ENCODE data around the gene EEPD1.

The EEPD1 gene

DNA sequence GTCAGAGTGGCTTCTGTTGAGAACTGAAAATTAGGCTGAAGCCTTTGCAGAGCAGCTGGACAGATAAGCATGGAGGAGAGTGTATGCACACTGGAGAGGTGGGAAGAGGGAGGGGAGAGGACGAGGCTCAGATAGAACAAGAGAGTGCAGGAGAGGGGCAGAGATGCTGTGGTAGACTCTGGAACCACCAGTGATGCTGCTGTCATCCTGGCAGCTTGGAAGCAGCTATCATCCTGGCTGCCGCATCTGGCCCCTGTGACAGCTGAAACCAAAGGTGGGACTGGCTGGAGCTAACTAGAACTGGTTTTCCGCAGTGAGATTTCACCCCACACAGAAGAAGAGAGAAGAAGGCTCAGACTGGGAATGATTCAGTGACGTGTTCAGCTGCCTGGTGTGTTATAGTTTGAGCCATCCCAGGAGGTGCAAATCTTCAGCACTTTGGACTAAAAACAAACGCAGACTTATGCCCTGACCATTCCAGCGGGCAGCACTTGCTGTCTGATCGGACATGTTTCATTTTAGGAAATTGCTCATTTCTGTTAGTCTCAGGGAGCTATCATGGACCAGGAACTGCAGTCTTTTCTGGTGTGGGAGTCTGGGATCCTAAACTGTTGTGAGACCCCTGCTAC lies 38.4 kb downstream of the EEPD1 start:
- DNase-seq (ENCODE audit: low read depth) = no peak

DNA sequence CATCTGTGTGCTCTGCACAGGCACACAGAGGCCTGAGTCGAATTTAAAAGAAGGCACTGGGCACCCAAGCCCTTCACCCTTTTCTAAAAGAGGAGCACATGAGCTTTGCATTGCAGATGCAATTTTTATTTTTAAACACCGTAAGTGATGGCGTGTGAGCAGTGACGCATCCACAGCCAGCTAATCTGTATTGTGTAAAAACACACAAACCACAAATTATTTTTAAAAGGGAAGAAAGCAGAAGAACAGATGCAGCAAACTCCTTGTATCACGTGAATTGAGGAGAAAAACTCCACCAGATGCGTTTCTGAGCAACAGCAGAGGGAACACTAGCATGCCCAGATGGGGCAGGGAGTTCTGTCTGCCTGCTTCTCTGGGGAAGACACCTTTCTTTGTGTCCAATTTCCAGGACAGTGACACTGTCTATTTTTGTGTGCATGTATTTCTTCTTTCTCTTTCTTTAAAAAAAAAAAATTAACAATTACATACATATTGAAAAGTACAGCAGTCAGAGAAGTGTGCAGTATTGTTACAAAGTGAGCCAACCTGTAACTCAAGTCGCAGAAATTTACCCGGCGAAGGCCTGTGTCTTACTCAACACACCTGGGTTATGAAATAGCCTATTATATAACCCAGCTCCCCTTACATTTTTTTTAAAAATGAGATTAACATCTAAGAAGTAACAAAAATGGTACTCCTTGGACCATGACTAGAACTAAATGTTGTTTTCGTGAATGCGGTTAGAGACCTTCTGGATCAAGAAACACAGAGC lies 39.2 kb downstream of the EEPD1 start:
- peak; percentile 44 for DNase-seq (ENCODE audit: low read depth)

DNA sequence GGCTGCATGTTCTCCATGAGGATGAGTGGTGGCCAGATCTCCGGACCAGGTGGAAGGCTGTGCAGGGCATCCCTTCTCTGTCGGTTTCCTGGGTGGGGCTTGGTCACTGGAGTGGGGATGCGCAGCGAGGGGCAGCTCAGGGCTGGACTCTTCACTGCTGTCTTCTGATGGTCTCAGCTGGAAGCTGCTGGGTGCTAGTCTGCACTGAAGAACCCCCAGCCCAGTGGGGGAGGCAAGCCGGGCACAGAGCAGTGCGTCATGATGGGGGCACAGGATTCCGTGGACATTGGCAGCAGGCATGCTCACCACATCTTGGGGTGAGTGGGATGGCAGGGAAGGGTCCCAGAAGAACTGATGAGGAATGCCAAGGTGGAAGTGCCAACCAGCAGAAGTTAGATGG lies 39.8 kb downstream of the EEPD1 start:
- DNase-seq (ENCODE audit: low read depth) = no peak

DNA sequence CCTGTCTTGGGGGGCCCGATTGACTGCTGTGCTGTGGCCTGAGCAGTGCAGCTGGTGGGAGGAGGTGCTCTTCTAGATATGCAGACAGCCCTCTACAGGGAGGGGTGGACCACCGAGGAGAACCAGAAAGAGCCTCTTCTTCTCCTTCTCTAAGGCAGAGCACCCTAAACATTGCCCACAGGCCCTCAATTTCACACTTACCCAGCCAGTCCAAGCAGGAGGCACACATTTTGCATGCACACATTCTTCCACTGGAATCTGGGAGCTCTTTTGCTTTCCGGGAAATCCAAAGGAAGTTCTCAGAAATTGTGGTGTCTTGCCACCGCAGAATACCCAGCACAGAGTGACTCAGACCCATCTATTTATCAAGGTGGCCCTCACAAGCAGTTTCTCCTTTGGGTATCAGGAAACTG lies 45.8 kb downstream of the EEPD1 start:
- no peak for DNase-seq (ENCODE audit: low read depth)

DNA sequence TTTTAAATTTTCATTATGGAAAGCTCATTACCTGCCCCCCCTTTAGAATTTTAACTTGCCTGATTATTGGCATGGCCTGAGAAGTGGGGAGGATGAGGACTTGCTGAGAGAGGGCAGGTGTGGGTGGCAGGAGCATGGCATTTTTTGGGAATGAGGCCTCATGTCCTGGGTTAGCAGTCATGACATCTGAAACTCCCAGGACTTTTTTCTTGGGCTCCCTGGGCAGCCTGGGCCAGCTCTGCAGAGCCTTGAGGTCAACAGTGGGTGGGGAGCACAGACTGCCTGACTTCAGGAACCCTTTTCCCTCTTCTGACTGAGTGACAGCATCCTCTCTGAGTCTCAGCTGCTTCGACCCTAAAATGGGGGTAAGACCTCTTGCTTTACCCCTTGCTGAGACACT lies 46.3 kb downstream of the EEPD1 start:
- DNase-seq (ENCODE audit: low read depth) = no peak

DNA sequence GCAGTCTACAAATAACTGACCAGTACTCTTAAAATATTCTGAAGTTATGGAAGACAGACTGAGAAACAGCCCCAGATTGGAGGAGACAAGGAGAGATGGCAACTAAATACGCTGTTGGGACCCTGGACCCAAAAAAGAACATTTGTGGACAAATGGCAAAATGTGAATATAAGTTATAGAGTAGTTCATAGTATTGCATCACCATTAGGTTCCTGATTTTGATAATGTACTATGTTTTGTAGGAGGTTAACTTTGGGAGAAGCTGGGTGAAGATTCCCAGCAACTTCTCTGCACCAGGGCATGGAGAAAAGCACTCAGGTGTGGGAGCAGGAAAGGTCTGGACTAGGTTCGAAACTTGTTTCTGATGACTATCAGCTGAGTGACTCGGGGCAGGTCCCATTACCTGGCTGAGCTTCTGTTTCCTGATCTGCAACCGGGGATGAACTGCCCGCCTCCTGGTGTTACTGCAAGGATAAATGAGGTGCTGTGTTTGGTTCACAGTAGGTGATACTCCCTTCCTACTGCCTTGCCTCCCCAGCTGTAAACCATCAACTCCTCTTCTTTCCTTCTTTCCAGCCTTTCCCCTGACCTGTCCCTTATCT lies 48.2 kb downstream of the EEPD1 start:
- no peak for DNase-seq (ENCODE audit: low read depth)

DNA sequence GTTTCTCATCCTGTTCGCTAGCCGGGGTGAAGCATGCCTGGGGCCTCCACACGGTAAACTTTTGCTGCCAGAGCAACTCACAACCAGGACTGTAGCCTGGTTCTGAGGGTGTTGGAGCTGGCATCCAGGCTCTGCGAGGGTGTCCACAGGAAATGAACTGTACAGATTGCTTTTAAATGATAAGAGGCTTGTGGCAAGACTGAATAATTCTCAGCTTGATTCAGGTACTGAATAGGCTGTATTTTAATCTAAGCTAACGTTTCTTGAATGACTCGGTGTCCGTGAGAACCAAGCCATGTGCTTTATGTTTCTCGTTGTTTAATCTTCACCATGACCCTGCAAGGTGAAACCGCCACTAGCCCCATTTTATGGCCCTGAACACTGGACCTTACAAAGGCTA lies 49.3 kb downstream of the EEPD1 start:
- no peak for DNase-seq (ENCODE audit: low read depth)

DNA sequence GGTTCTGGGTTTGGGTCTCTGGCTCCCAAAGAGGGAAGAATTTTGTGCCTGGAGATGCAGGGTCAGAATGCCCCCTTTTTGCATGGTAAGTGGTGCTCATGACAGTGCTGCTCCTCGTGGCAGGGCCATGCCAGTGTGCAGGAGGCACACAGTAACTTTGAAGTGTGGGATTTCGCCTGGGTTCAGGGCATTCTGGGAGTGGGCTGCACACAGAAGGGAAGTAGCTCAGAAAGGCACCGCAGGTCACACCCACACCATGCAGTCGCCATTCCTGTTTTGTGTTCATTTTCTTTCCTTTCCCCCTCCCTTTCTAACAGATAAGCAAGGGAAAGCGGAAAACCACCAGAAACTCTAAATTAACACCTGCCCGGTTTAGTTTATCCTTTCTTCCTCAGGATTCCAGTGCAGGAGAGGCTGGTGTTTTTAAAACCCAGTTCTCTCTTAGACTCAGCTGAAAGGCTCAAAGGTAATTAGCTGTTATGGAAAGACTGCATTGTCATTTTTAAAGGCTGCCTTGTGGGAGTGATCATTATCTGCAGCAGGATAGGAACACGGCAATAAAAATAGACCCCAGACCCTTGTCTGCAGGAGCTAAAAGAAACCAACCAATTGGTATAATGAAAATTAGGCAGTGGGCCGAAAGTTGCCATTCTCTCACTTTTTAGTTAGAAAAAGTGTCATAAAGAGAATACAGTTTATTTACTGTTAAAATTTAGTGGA lies 50.2 kb downstream of the EEPD1 start:
- no peak for DNase-seq (ENCODE audit: low read depth)

DNA sequence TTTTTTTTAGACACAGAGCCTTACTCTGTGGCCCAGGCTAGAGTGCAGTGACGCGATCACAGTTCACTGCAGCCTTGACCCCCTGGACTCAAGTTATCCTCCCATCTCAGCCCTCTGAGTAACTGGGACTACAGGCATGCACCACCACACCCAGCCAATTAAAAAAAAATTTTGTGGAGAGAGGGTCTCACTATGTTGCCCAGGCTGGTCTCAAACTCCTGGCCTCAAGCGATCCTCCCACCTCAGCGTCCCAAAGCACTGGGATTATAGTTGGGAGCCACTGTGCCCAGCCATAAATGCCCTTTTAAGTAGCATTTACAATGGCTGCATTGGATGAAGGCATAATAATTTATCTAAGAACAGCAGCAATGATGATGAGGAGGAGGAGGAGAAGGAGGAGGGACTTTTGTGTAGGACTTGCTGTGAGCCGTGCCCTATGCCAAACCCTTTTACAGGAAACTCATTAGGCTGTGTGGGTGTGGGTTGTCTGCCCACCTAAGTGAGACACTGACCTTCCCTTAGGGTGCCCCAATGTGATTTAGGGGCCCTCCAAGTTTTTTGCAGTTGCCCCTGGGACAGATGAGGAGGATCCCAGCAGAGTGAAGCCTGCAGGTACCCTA lies 51.1 kb downstream of the EEPD1 start:
- DNase-seq (ENCODE audit: low read depth) = no peak

DNA sequence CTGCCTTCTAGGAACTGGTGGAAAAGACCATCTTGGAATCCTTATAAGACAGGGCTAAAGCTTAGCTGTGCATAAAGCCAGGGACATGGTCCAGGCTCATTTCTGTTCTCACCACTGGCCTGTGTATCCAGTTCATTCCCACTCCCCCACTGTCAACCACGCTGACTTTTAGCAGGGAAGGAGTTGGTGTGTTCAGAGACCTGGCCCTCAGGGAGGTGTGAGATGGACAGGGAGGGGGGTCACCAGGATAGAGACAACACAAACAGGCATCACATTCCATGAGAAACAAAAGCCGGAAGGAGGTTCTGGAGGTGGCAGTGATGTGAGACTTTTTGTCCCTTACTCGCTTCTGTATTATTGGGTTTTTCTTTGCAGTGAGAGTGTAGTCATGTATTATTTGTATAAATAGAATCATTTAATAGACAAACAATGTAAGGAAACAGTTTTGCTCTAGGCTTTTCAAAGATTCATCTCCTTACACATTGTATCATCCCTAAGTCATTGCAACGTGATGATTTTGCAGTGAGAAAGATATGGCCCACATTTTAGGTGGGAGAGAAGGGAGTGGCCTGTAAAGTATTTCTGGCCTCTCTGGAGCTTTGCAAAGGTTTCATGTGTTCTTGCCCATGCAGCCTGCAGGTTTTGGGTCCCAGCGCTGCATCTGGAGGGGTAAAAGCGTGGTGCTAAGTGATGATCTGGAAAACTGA lies 52.0 kb downstream of the EEPD1 start:
- DNase-seq (ENCODE audit: low read depth) = no peak

DNA sequence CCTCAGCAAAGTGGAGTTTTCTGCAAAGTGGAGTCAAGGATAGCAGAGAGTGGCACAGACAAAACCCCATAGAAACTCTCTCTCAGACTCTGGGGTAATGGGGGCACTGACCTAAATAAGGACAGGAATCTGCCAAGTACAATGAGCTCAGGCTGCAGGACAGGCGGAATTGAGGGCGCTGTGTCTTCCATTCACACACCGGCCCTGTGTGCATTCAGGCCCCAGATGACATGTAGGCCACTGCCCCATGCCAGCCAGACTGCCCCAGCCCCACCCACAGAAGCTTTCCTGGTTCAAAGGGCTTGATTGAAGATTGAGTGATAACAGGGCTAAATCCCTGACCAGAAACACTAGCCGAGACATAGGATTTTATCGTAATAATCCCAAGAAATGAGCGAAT lies 52.7 kb downstream of the EEPD1 start:
- DNase-seq (ENCODE audit: low read depth) = no peak

DNA sequence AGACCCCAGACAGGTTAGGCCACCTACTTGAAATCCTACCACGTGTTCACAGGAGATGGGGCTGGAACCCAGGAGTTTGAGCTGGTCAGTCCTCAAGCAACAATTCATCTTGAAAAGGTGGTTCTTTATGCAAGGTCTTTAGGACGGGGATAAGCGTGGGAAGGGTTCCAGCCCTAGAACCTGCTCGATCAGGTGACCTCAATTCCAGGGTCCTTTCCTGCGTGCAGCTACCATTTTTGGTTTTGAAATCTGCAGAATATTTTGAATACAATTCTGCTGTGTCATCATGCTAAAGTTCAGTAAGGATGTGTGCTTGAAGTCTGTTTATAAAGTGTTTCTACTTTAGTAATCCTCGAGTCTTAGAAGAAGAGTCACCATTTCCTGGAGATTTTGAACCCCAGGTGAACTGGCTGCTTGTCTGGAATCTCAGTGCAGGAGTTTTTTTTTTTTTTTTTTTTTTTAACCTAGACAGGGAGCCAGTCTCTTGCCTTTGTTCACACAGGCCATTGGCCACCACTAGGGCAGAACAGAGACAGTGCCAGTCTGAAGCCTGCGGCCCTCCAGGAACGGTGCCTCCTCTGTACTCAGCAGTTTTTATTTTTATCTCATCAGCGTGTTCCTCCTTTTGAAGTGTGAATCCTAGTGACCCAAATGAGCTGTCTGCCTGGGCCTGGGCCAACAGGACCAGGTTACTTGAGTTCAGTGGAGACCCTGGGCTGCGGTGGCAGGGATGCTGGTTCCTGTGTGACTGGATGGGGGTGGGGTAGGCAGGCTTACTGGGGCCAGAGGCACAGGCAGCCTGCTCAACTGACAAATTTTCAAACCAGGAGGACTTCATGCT lies 54.6 kb downstream of the EEPD1 start:
- DNase-seq (ENCODE audit: low read depth) = peak; percentile 4

DNA sequence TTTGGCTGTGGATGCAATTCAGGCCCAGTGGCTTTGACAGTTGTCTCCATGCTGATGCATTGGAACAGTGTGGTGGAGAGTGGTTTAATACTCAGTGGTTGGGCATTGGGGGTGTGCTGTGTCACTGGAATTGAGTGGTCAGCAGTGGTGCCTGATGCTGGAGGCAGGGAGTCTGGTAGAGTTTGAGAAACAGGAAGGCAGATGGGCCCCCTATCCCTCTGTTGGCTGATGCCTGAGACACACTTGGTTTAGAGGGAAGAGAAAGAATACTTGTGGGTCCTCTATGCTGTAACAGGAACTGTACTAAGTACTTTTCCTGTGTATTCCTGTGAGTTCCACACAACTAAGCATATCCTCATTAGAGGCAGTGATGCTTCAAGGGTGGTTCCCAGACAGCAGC lies 55.4 kb downstream of the EEPD1 start:
- DNase-seq (ENCODE audit: low read depth) = no peak

DNA sequence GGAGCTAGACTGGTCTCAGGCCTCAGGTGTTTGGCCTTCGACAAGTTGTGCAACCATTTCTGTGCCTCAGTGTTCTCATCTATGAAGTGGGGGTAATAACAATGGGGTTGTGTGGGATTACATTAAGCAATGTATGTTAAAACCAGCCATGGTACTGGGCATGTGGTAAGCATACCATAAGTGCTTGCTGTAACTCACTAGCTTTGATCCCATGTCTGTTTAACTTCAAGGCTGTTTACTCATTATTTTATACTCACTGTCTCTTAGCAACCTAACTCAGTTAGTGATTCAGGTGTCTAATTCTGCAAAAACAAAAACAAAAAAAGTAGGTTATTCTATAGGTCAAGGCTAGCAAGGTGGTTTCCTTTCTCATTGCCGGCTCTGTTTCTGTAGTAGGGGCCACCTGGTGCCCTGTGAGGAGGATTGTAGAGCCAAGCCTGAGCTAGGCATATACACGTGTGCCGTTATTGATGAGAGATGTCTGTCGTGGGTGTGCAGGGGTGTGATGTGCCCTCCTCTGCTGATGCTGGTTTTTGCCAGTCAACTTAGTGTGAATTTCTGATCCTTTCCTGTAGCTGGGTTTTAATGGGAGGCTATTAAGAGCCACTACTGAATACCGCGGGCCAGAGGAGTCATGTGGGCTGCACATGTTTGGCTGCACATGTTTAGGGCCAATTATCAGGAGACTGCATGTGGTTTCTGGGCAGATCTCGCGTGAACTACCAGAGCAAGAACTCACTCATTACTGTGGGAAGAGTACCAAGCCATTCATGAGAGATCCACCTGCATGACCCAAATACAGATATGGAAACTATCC lies 56.2 kb downstream of the EEPD1 start:
- DNase-seq (ENCODE audit: low read depth) = no peak

DNA sequence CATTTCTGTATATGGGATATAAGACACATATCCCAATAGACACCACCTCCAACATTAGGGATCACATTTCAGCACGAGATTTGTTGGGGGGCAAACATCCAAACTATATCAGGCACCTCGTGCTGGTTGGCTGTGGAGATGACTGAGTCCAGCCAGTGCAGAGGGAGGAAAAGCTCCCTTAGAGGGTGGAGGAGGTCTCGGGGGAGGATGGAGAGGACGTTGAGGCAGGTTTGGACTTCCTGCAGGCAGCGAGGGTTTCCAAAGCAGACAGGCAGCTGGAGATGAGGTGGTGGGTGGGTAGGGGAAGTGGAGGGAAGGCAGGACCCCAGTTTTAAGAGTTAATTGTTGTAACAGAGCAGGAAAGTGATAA lies 56.7 kb downstream of the EEPD1 start:
- DNase-seq (ENCODE audit: low read depth) = no peak

DNA sequence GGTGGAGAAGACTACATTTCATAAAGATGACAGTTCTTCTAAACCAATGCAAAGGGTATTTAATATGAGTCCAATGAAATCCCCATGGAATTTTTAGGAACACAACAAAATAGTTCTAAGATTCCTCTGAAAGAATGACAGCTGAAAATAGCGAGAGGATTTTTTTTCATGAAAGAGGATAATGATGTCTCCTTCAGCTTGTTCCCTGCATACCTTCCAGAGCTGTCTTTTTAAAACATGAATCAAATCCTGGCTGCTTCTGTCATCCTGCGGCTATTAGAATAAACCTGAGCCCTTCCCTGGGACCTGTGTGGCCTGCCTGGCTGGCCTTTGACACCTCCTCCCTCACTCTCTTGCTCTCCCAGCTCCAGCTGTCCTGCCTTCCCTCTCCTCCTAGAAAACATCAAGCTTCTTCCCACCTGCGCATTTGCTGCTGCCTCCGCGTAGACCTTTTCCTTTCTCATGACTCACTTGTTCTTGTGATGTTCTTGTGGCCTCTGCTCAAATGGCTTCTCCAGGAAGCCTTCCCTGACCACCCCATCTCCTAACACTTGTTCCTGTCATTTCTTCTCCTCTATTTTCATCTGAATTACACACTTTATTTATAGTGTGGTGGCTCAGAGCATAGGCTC lies 57.4 kb downstream of the EEPD1 start:
- DNase-seq (ENCODE audit: low read depth) = no peak

DNA sequence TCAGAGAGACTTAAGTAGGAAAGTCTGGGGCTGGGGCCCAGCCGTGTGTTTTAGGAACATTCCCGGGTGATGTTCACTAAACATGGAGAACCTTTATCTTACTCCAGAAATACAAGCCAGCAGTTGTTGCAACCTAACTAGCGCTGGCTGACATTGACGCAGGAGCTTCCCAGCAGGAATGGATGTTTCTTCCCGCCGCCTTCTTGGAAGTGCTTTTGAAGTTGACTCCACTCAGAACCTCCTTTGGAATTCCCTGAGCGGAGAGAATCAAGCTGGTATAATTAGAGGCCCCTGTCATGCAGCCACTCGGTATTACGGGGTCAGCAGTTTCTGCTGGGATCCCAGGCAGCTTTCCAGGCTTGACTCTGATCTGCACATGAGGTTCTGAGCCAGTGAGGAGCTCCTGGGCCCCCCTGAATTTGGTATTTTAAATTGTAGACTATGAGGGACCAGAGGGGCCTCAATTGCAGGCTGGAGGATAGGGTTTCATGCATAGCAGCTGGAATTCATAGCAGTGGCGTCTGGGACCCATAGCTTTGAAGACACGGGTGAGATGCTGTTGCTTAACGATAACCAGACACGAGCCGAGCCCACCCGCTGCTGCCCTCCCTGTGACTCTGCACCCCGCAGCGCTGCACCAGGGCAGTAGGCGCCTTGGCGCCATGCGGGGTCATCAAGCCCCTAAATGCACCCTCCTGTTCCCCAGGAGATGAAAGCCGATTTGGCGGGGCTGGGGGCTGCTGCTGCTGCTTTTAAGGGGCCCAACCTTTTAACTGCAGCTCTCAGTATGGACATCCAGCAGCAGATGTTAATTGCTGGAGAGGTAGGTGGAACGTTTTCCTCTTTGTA lies 61.8 kb downstream of the EEPD1 start:
- no peak for DNase-seq (ENCODE audit: low read depth)

DNA sequence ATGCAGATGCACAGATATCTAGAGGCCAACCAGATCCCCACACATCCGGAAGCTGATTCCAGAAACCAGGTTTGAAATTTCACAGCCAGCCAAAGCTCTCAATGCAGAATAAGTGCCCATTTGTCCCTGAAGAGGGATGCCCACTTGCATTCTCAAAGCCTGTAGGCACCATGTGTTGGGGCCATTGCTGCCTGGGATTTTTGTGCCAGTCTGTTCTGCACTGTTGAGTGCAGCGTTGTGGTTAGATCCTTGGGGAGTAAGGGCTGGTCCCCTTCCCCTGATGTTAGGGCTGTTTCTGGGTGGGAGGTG lies 62.4 kb downstream of the EEPD1 start:
- DNase-seq (ENCODE audit: low read depth) = no peak

Measured in fibroblast of the conjunctiva (primary cell).